HS-5 (cell line): ENCODE results near the gene TNS3.

Source experiments
- DNase-seq: peaks from one replicate; pipeline ENCODE4 v3.0.0-alpha.2; 2012; ENCODE audit warnings: low read depth

TNS3 gene

GRCh38 chr7:47540387-47541350 lies 41.2 kb downstream of the TNS3 start:
- DNase-seq: no peak

DNA sequence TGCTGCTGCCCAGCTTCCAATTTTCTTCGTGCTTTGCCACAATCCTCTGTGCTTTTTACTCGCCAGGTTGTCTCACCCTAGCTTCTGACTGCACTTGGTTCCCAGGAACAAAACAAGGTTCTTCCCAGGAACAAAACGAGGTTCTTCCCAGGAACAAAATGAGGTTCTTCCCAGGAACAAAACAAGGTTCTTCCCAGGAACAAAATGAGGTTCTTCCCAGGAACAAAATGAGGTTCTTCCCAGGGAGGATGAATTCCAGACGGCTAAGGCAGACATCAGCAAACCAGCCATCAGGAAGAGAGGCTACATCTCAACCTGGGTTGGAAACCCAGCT lies 41.9 kb downstream of the TNS3 start:
- DNase-seq: no peak

DNA sequence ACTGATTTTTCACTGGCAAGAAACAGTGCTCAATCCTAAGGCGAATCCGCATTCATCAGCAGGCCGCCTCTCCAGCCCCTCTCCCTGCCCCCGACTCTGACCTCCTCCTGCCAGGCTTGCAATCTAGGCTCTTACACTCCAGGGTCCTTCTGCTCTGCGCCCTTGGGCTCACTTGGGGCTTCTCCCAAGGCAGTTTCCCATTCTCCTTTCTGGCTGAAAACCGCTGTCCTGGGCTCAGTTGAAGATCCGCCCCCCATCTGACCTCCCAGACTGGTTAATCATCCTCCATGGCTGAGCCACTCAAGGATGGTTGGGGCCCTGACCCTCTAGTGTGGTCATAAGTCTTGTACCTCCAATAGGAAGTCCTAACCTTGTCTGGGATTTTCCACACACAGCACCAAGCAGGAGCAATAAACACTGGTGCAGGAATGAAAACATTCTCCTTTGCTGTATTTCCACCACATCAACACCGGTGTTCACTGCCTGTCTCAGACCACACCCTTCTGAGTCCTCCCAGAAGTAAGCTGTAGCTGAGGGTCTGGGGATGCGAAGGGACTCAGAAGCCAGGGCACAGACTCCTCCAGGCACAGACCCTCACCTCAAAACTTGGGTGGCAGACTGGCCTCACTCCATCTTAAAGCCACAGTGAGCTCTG lies 42.4 kb downstream of the TNS3 start:
- no peak for DNase-seq

- DNase-seq: no peak
Observed at GRCh38 chr7:47538846-47539311, 43.0 kb downstream of the TNS3 start.

DNA sequence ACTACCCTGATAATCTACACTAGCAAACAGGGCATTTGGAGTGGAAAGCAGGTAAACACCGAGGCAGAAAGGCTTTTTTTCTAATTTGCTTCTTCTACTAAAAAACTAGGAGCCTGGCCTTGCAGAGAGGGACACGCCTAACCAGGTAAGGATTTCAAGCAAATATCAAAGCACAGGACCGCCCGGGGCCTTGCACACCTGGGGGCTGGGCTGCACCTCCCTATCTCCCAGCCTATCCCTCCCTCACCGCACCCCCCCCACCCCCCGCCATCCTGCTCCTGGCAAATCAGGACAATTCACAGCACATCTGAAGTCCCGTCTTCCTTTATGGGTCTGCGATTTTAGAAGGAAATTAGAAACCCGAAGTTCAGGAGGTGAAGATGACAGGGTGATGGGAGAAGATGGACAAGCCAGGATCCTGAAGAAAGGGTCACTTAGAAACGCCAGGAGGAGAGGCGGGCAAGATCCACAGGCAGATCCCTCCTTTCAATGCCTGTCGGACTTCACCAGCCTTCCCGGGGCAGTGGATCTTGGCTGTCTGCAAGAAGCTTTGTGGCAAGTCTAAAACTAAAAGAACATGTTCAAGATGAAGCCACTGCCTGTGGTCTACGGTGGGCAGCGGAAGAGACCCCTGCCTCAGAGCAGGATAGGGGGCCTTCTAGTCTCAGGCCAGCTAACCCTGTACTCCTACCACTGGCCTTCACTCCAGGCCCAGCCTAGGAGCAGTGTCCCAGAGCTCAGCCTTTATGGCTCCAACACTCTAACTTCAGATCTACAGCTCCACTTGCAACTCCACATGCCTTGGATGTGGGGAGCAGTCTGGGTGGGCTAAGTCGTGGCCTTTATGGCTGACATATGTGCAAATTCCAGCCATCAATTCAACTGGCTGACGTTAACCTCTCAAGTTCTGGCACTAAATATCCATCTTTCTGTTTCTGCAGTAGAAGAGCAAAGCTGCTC lies 43.9 kb downstream of the TNS3 start:
- no peak for DNase-seq

GRCh38 chr7:47536661-47537611 lies 45.0 kb downstream of the TNS3 start:
- no peak for DNase-seq

GRCh38 chr7:47535704-47536628 lies 45.9 kb downstream of the TNS3 start:
- DNase-seq: no peak

DNA sequence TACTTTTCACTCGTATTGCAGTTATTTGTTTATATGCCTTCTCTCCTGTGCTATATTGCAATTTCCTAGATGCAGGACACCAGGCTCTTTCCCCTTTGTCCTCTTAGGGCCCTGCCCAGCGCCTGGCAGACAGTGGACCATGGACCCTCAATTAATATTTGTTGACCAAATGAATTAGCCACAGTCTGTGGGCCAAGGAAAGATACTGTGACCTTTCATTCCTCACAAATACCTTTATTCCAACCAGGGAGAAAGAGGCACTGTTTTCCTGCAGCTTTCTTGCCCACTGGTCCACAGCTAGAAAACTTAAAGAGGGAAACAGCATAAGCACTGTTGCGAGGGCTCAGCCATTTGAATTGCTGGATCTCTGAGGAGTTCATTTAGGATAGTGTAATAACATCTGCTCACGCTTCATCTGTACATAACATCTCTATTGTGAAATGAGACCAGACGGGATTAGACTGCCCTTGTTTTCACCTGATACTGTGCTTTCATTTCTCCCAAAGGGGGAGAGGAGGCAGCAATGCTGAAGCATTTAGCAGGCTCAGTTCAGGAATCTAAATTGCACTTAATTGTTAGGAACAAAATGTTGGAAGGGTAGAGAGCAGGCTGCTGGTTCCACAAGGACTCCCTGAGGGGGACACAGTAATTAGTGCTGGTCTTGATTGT lies 46.7 kb downstream of the TNS3 start:
- DNase-seq: no peak

GRCh38 chr7:47534322-47535034 lies 47.4 kb downstream of the TNS3 start:
- DNase-seq: no peak

DNA sequence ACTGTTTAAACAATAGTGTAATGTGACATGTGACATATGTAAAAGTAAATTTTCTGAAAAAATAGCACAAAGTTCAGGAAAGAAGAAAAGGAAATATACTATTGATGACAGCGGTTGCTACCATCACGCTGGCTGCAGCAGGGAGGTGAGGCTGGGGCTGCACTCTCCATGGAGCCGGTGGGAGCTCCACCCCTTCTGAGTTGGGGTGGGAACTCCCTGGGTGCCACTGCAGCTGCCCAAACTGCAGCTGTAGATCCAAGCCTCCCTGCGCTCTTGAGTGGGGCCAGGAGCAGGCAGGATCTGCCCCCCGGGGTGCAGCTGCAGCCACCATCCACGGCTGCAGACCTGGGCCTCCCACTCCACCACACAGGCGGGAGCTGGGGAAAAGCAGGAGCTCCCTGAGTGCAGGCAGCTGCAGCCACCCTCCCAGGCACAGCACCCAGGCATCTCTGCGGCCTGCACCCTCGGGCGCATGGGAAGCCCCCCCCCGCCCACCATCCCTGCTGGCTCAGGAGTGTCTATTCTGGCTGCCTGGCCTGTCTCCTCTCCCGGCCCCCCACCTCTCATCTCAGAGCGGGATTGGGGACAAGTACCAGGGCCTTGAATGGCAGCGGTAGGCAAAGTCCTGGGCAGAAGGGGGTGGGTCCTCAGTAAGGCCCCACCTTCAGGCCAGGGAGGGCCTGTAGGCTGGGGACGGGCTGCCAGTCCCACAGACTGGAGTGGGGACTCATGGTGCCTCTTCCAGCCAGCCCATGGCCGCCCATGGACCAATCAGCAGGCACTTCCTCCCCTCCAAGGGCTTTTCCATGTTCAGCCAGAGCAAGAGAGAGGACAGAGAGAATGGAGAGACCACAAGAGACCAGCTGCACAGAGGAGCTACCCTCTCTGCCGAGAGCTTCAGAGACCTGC lies 50.1 kb downstream of the TNS3 start:
- no peak for DNase-seq

- no peak for DNase-seq
Observed at GRCh38 chr7:47529826-47530555, 51.9 kb downstream of the TNS3 start.

DNA sequence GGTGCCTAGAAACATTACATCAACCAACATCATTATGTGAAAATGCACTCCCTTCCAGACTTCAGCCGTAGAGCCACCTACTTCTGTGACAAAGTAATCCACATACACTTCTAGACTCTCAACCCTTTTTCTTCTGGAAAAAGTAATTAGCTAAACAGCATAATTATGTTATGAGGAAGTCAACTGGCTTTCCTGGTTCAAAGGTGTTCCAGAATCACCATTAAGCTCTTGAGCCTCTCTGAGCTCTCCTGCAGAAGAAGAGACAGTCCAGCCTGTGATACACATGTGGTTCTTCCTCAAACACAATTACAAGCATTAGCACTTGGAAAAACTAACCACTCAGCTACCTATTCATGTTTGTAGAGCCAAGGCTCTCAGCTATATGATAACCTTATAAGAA lies 52.5 kb downstream of the TNS3 start:
- no peak for DNase-seq

- DNase-seq: no peak
Observed at GRCh38 chr7:47528471-47528870, 53.4 kb downstream of the TNS3 start.

DNA sequence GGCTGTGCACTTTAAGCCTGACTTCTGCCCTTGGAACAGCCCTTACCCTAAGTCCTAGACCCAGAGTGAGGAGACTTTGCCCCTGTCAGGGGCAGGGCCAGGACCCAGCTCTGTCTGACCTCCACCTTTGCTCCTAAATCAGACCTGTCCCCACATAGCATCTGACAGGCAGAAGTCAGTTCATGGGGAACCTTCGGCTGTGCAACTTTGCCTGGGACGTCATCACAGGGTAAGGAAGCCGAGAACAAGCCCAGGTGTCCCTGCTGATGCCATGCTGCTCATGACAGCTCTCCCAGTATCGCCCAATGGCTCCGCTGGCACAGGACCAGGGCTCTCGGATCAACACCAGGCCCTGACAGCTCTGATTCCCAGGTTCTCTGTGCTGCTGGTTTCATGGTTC lies 55.4 kb downstream of the TNS3 start:
- no peak for DNase-seq

GRCh38 chr7:47525066-47525623 lies 56.8 kb downstream of the TNS3 start:
- DNase-seq: no peak

DNA sequence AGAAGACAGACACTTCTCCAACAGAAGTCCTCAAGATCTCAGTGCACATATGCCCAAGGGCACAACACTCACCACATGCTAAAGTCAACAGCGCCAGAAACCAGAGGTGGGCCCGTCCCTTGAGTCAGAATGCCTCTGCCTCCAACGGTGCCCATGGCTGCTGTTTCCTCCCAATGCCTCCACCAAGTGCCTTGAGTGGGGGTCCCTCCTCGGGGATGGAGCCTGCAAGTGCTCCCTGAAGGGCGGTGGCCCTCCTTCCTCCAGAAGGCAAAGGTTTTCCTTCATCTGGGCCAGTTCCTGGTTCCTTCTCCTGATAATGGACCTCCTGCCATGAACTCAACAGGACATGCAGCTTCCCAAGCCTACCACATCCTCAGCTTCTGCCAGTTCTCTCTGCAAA lies 58.5 kb downstream of the TNS3 start:
- no peak for DNase-seq
